Hepatocyte (in vitro differentiated cells): ENCODE results near the gene MS4A12. TPM values are rescaled to one million over a fixed set of nuclear protein-coding genes. Genes with fewer than 3 reads are reported as not detected.
"Not testable (repeated sequence)": the region's sequence is repeated elsewhere in the genome, so short reads cannot be mapped to it uniquely, and the experiment has no call there.

Experiments
- DNase-seq: peaks from one replicate; pipeline ENCODE4 v3.0.0-alpha.2; 2016; ENCODE audit warnings: low spot score
- H2AFZ ChIP-seq: fragments of 200-600 bp; sonication (generic); 2 replicates; pipeline ENCODE4 v1.6.0; 2016; ENCODE audit warnings: antibody characterized with exemption, mild to moderate bottlenecking
- H3K27ac ChIP-seq: fragments of 200-600 bp; sonication (generic); 2 replicates; pipeline ENCODE4 v1.5.1; 2016; ENCODE audit warnings: mild to moderate bottlenecking
- H3K27me3 ChIP-seq: fragments of 200-600 bp; sonication (generic); 2 replicates; pipeline ENCODE4 v1.6.1; 2016
- H3K36me3 ChIP-seq: fragments of 200-600 bp; sonication (generic); replicated peaks from 2 replicates; pipeline ENCODE4 v1.5.1; 2016; ENCODE audit warnings: low read depth; ENCODE audit not compliant: insufficient read depth
- H3K4me1 ChIP-seq: fragments of 200-600 bp; sonication (generic); 2 replicates; pipeline ENCODE4 v1.5.1; 2016; ENCODE audit warnings: mild to moderate bottlenecking, moderate library complexity; ENCODE audit not compliant: insufficient read depth
- H3K4me2 ChIP-seq: fragments of 200-600 bp; sonication (generic); 2 replicates; pipeline ENCODE4 v1.6.0; 2016
- H3K4me3 ChIP-seq: fragments of 200-600 bp; sonication (generic); 2 replicates; pipeline ENCODE4 v1.5.1; 2016; ENCODE audit warnings: mild to moderate bottlenecking
- H3K79me2 ChIP-seq: fragments of 200-600 bp; sonication (generic); 2 replicates; pipeline ENCODE4 v1.6.0; 2017; ENCODE audit warnings: mild to moderate bottlenecking
- H3K9me2 ChIP-seq: fragments of 200-600 bp; sonication (generic); replicated peaks from 2 replicates; pipeline ENCODE4 v1.6.0; 2017; ENCODE audit warnings: mild to moderate bottlenecking; ENCODE audit not compliant: insufficient read depth
- H3K9me3 ChIP-seq: fragments of 200-600 bp; sonication (generic); 2 replicates; pipeline ENCODE4 v1.5.1; 2016; ENCODE audit warnings: low read depth, mild to moderate bottlenecking
- H4K20me1 ChIP-seq: fragments of 200-600 bp; sonication (generic); 2 replicates; pipeline ENCODE4 v1.6.0; 2016; ENCODE audit warnings: mild to moderate bottlenecking; ENCODE audit not compliant: insufficient read depth, poor library complexity, severe bottlenecking
- CTCF ChIP-seq: fragments of 200-600 bp; sonication (generic); IDR thresholded peaks from 2 replicates; pipeline ENCODE4 v1.5.1; 2016; ENCODE audit warnings: antibody characterized with exemption, mild to moderate bottlenecking; ENCODE audit not compliant: poor library complexity
- EZH2 ChIP-seq: fragments of 200-600 bp; sonication (generic); IDR thresholded peaks from 2 replicates; pipeline ENCODE4 v1.6.1; 2016; ENCODE audit warnings: antibody characterized with exemption, mild to moderate bottlenecking, borderline replicate concordance
- EZH2phosphoT487 ChIP-seq: fragments of 200-600 bp; sonication (generic); IDR thresholded peaks from one replicate; pipeline ENCODE4 v1.6.1; 2018; ENCODE audit warnings: antibody characterized with exemption, mild to moderate bottlenecking, low read depth, moderate library complexity; ENCODE audit not compliant: unreplicated experiment, severe bottlenecking
- WGBS: methylation state at CpG from one replicate; pipeline ENCODE4 v1.1.6; 2016; ENCODE audit warnings: low lambda C conversion rate; ENCODE audit errors: missing lambda C conversion rate; 5-methylcytosine and 5-hydroxymethylcytosine counted together
- polyA plus RNA-seq: library from polyadenylated mRNA; unstranded; fragments of >200 nt; fragmentation: Nextera tagmentation; extraction: Ambion mirVana; gene quantifications from 2 replicates; pipeline ENCODE4 v1.2.1, GENCODE V29; 2016
- total RNA-seq: library from RNA; depleted of rRNA; stranded (reverse); fragments of >200 nt; gene quantifications from 2 replicates; pipeline ENCODE4 v1.2.3, GENCODE V29; 2014

The MS4A12 gene
- total RNA-seq (not detected in 2 replicates), polyA plus RNA-seq (not detected in 2 replicates)

DNA sequence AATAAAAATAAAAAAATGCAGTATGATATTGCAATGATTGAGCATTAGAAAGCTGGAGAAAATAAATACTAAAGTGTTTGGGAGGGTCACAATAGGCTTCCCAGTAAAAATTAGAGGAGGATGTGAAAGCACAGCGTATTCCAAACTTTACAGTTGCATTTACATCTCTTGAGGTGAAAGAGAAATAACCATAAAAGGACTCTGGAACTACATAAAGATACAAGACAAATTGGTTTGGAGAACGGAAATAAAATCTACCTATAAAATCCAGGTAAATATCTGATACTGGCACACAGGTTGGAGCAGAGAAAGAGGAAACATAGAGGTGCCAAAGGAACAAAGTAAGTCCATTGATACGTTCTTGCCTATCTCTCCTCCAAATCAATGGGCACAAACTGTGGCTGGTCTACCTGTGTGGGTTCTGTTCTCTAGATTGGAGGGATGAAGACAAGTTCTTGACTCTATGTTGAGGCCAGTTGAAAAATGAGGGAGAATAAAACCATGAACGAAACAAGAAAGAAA, at the start of gene MS4A12:
TSS of gene MS4A12 (plus strand) at position 291 of the 522 bp plus-strand sequence. CDS start 4,541 bp downstream, outside the sequence.
- no peaks in the 10 kb centered on the region for H3K9me2 ChIP-seq
- DNase-seq: no peak
- no peaks in the 10 kb centered on the region for H3K27me3 ChIP-seq
- H3K79me2 ChIP-seq: no peaks in the 10 kb centered on the region
- TF ChIP-seq CTCF: no peak
- no peak for TF ChIP-seq EZH2phosphoT487
- TF ChIP-seq EZH2: no peak
- H3K4me3 ChIP-seq: no peak within 1 kb of the TSS
- H2AFZ ChIP-seq: no peak within 1 kb of the TSS
- H4K20me1 ChIP-seq: no peaks in the 10 kb centered on the region
- no peaks in the 10 kb centered on the region for H3K4me1 ChIP-seq
- no peak within 1 kb of the TSS for H3K4me2 ChIP-seq
- no peaks in the 10 kb centered on the region for H3K36me3 ChIP-seq
- H3K27ac ChIP-seq: no peak within 1 kb of the TSS
- H3K9me3 ChIP-seq: no peaks in the 10 kb centered on the region
- WGBS: 72% methylated on average over 4 of the region's 4 CpGs

DNA sequence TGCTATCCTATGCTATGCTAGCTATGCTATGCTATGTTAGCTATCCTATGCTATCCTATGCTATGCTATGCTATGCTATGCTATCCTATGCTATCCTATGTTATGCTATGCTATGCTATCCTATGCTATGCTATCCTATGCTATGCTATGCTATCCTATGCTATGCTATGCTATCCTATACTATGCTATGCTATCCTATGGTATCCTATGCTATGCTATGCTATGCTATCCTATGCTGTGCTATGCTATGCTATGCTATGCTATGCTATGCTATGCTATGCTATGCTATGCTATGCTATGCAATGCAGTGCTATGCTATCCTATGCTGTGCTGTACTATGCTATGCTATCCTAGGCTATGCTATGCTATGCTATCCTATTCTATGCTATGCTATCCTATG, 45.5 kb upstream of the MS4A12 start:
- TF ChIP-seq EZH2 (no peak), CTCF (no peak), EZH2phosphoT487 (no peak)
- Histone ChIP-seq H3K79me2 (no peaks in the 10 kb centered on the region), H3K27me3 (no peaks in the 10 kb centered on the region), H3K27ac (no peak overlapping the region), H3K36me3 (no peaks in the 10 kb centered on the region), H3K4me2 (no peak overlapping the region), H3K4me1 (no peaks in the 10 kb centered on the region), H2AFZ (no peak overlapping the region), H4K20me1 (no peaks in the 10 kb centered on the region), H3K9me3 (no peaks in the 10 kb centered on the region), H3K9me2 (no peaks in the 10 kb centered on the region), H3K4me3 (no peak overlapping the region)
- no peak for DNase-seq

DNA sequence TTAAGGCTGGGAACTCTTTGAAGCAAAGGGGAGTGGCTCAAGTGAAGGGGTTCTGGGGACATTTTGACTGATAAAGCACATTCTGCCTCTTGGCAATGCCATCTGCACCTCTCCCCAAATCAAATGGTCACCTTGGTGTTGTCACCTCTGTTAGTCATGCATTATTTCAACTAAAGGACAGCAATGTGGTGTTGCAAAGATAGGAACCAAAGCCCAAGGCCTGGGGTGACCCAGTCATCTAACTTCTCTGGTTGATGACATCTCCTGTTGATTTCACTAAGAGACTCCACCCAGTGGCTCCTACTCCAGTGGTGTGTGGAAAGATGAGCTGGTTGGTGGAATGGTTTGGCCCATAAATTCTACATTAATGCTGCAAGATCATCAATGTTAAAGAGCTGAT, 44.7 kb upstream of the MS4A12 start:
- no peaks in the 10 kb centered on the region for H3K9me3 ChIP-seq
- H2AFZ ChIP-seq: no peak overlapping the region
- H3K4me2 ChIP-seq: no peak overlapping the region
- no peak overlapping the region for H3K27ac ChIP-seq
- no peaks in the 10 kb centered on the region for H3K4me1 ChIP-seq
- H3K27me3 ChIP-seq: no peaks in the 10 kb centered on the region
- DNase-seq: no peak
- H3K36me3 ChIP-seq: no peaks in the 10 kb centered on the region
- no peak for TF ChIP-seq EZH2phosphoT487
- TF ChIP-seq EZH2: no peak
- no peak for TF ChIP-seq CTCF
- no peaks in the 10 kb centered on the region for H3K9me2 ChIP-seq
- no peak overlapping the region for H3K4me3 ChIP-seq
- no peaks in the 10 kb centered on the region for H3K79me2 ChIP-seq
- no peaks in the 10 kb centered on the region for H4K20me1 ChIP-seq

GRCh38 chr11:60451185-60451584, 41.4 kb upstream of the MS4A12 start:
- not testable (repeated sequence) for H3K9me3 ChIP-seq, H3K79me2 ChIP-seq, H3K4me3 ChIP-seq, H3K4me2 ChIP-seq, H2AFZ ChIP-seq, H3K27me3 ChIP-seq, DNase-seq, H3K36me3 ChIP-seq, H3K9me2 ChIP-seq, H3K4me1 ChIP-seq, H4K20me1 ChIP-seq, H3K27ac ChIP-seq
- WGBS: 94% methylated on average over 15 of the region's 32 CpGs
